Stomach (tissue), 4 donors: ENCODE results near the gene LNX1.

Experiments
- CTCF ChIP-seq, 7 experiments: fragments of 450-650 bp in 4 of 7; fragments of 200-600 bp in 3 of 7; sonication (generic) in 3 of 7; IDR thresholded peaks; one replicate each; pipeline ENCODE4 v1.5.1; 2016 to 2019; ENCODE audit warnings: antibody characterized with exemption in 7 of 7, control low read depth in 2 of 7, mild to moderate bottlenecking in 1 of 7
- POLR2A ChIP-seq, 4 donors: fragments of 450-650 bp; IDR thresholded peaks; one replicate each; pipeline ENCODE4 v1.6.1; 2016; ENCODE audit warnings: antibody characterized with exemption in 4 of 4, control low read depth in 2 of 4, mild to moderate bottlenecking in 1 of 4, moderate library complexity in 1 of 4

DNA sequence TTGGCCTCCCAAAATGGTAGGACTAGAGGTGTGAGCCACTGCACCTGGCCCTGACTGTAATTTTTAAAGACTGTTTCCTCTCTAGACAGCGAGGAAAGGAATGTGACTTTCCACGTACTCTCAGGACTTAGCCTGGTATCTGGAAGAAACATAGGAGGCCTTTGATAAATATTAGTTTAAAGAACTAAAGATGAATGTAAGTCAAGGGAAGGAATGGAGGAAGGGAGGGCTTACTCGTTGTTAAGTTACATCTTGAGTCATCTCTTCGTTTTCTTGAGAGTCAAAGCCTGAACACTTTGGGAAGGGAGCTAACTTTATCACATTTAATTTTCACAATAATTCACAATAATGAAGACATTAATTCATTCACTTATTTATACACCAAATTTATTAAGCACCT is 7.2 kb upstream of the LNX1 start:
- TF ChIP-seq CTCF (IDR thresholded peaks at IDR 0.05) (no peak), POLR2A (IDR thresholded peaks at IDR 0.05) (no peak)
